NOMO-1 (cell line): Measurements from ENCODE around the gene SRRM4.
A peak's percentile ranks its signal among the peaks of the same experiment; 100 is the strongest.

Experiments
- DNase-seq, 2 experiments: peaks; one replicate each; lab custom pipeline; 2025; ENCODE audit not compliant: unreplicated experiment in 2 of 2; lab: John Stamatoyannopoulos, UW

Gene SRRM4

GRCh38 chr12:119114294-119114693 lies 133.0 kb downstream of the SRRM4 start:
- DNase-seq = no peak

- DNase-seq = peak in 1 of 2 experiments; percentile 0
These were observed 134.1 kb downstream of the SRRM4 start for GRCh38 chr12:119115296-119115905.

GRCh38 chr12:119117936-119118335 lies 136.6 kb downstream of the SRRM4 start:
- DNase-seq = no peak

GRCh38 chr12:119118625-119119024 lies 137.3 kb downstream of the SRRM4 start:
- DNase-seq = no peak

GRCh38 chr12:119122047-119122446 lies 140.7 kb downstream of the SRRM4 start:
- DNase-seq = no peak

GRCh38 chr12:119122751-119123150 lies 141.4 kb downstream of the SRRM4 start:
- DNase-seq = no peak

- no peak for DNase-seq
These were observed 147.2 kb downstream of the SRRM4 start for GRCh38 chr12:119128527-119128926.

- no peak for DNase-seq
These were observed 148.6 kb downstream of the SRRM4 start for GRCh38 chr12:119129827-119130434.

- DNase-seq = no peak
These were observed 149.2 kb downstream of the SRRM4 start for GRCh38 chr12:119130523-119130922.

GRCh38 chr12:119134284-119135072 lies 153.1 kb downstream of the SRRM4 start:
- no peak for DNase-seq

- no peak for DNase-seq
These were observed 155.6 kb downstream of the SRRM4 start for GRCh38 chr12:119136811-119137410.

- DNase-seq = no peak
These were observed 158.1 kb downstream of the SRRM4 start for GRCh38 chr12:119139448-119139847.

GRCh38 chr12:119145367-119145766 lies 164.0 kb downstream of the SRRM4 start:
- no peak for DNase-seq

GRCh38 chr12:119147847-119148448 lies 166.6 kb downstream of the SRRM4 start:
- no peak for DNase-seq

GRCh38 chr12:119149270-119149669 lies 167.9 kb downstream of the SRRM4 start:
- no peak for DNase-seq

- no peak for DNase-seq
These were observed 170.2 kb downstream of the SRRM4 start for GRCh38 chr12:119151445-119152026.

GRCh38 chr12:119153477-119154434 lies 172.4 kb downstream of the SRRM4 start:
- no peak for DNase-seq

- no peak for DNase-seq
These were observed 173.1 kb downstream of the SRRM4 start for GRCh38 chr12:119154435-119154818.

- no peak for DNase-seq
These were observed 175.2 kb downstream of the SRRM4 start for GRCh38 chr12:119156401-119157044.
